GM23338 (cell line): ENCODE data around the gene BAMBI. TPM values are rescaled to one million over a fixed set of nuclear protein-coding genes. Genes with fewer than 3 reads are reported as not detected.

ENCODE experiments used
- ATAC-seq: fragments of 200-7000 bp; cut with Tn5 transposase; 3 replicates; pipeline ENCODE4 v1.9.1; 2020
- DNase-seq: peaks from one replicate; pipeline ENCODE4 v3.0.0-alpha.2; 2015; ENCODE audit warnings: low spot score
- H2AFZ ChIP-seq: fragments of 200-600 bp; sonication (generic); 2 replicates; pipeline ENCODE4 v1.8.0; 2016; ENCODE audit warnings: antibody characterized with exemption, mild to moderate bottlenecking, moderate library complexity
- H3F3A ChIP-seq: fragments of 200-600 bp; sonication (generic); replicated peaks from 2 replicates; pipeline ENCODE4 v1.8.0; 2017; ENCODE audit warnings: antibody characterized with exemption, mixed run types, low read depth
- H3K27ac ChIP-seq: fragments of 200-600 bp; sonication (generic); 2 replicates; pipeline ENCODE4 v1.6.1; 2016; ENCODE audit warnings: low read depth
- H3K27me3 ChIP-seq: fragments of 200-600 bp; sonication (generic); 2 replicates; pipeline ENCODE4 v1.8.0; 2016; ENCODE audit warnings: mild to moderate bottlenecking, mixed run types, moderate library complexity; ENCODE audit not compliant: insufficient read depth
- H3K36me3 ChIP-seq: fragments of 200-600 bp; sonication (generic); 2 replicates; pipeline ENCODE4 v1.8.0; 2016; ENCODE audit warnings: mild to moderate bottlenecking; ENCODE audit not compliant: insufficient read depth
- H3K4me1 ChIP-seq: fragments of 200-600 bp; sonication (generic); 2 replicates; pipeline ENCODE4 v1.8.0; 2016; ENCODE audit warnings: mild to moderate bottlenecking, moderate library complexity; ENCODE audit not compliant: insufficient read depth
- H3K4me2 ChIP-seq: fragments of 200-600 bp; sonication (generic); 2 replicates; pipeline ENCODE4 v1.7.1; 2017; ENCODE audit warnings: mixed run types
- H3K4me3 ChIP-seq: fragments of 200-600 bp; sonication (generic); 2 replicates; pipeline ENCODE4 v1.6.1; 2016; ENCODE audit warnings: mixed run types
- H3K79me2 ChIP-seq: fragments of 200-600 bp; sonication (generic); replicated peaks from 2 replicates; pipeline ENCODE4 v1.8.0; 2017; ENCODE audit warnings: mild to moderate bottlenecking; ENCODE audit not compliant: insufficient read depth
- H3K9me2 ChIP-seq: fragments of 200-600 bp; sonication (generic); 2 replicates; pipeline ENCODE4 v1.8.0; 2017; ENCODE audit not compliant: insufficient read depth
- H4K20me1 ChIP-seq: fragments of 200-600 bp; sonication (generic); replicated peaks from 2 replicates; pipeline ENCODE4 v1.8.0; 2017; ENCODE audit warnings: mild to moderate bottlenecking; ENCODE audit not compliant: insufficient read depth
- H3K27ac Mint-ChIP-seq: 2 replicates; pipeline ENCODE4 v1.8.0; 2020; ENCODE audit warnings: inconsistent platforms, mild to moderate bottlenecking, moderate library complexity, mixed read lengths
- H3K27me3 Mint-ChIP-seq: 3 replicates; pipeline ENCODE4 v1.8.0; 2022; ENCODE audit warnings: low read depth, mild to moderate bottlenecking, moderate library complexity, mixed read lengths, inconsistent platforms; ENCODE audit not compliant: insufficient read depth, poor library complexity
- H3K36me3 Mint-ChIP-seq: 3 replicates; pipeline ENCODE4 v1.8.0; 2021; ENCODE audit warnings: low read depth, mild to moderate bottlenecking, inconsistent platforms, moderate library complexity, mixed read lengths
- H3K4me1 Mint-ChIP-seq: 3 replicates; pipeline ENCODE4 v1.8.0; 2020; ENCODE audit warnings: mild to moderate bottlenecking, inconsistent platforms, mixed read lengths
- H3K4me3 Mint-ChIP-seq: 3 replicates; pipeline ENCODE4 v1.8.0; 2021; ENCODE audit warnings: moderate library complexity, mild to moderate bottlenecking, inconsistent platforms, mixed read lengths
- H3K9me3 Mint-ChIP-seq: 3 replicates; pipeline ENCODE4 v1.8.0; 2020; ENCODE audit warnings: moderate library complexity, mild to moderate bottlenecking, inconsistent platforms, mixed read lengths
- CREB1 ChIP-seq: fragments of 250-450 bp; sonication (Bioruptor Pico); IDR thresholded peaks from 2 replicates; pipeline ENCODE4 v1.5.0; 2020; ENCODE audit warnings: low read depth, mild to moderate bottlenecking, moderate library complexity
- ETS1 ChIP-seq: IDR thresholded peaks from 2 replicates; pipeline ENCODE4 v1.6.1; 2016; ENCODE audit warnings: antibody characterized with exemption
- EZH2 ChIP-seq: fragments of 200-600 bp; sonication (generic); IDR thresholded peaks from one replicate; pipeline ENCODE4 v1.8.0; 2017; ENCODE audit warnings: antibody characterized with exemption, mild to moderate bottlenecking, low read depth; ENCODE audit not compliant: unreplicated experiment
- EZH2phosphoT487 ChIP-seq: fragments of 200-600 bp; sonication (generic); IDR thresholded peaks from one replicate; pipeline ENCODE4 v1.8.1; 2018; ENCODE audit warnings: antibody characterized with exemption; ENCODE audit not compliant: unreplicated experiment
- JUNB ChIP-seq: IDR thresholded peaks from one replicate; pipeline ENCODE4 v1.6.1; 2016; ENCODE audit warnings: antibody characterized with exemption; ENCODE audit not compliant: unreplicated experiment
- NANOG ChIP-seq: IDR thresholded peaks from 2 replicates; pipeline ENCODE4 v1.6.1; 2016; ENCODE audit warnings: antibody characterized with exemption, borderline replicate concordance
- POLR2AphosphoS5 ChIP-seq: IDR thresholded peaks from 2 replicates; pipeline ENCODE4 v1.6.1; 2016; ENCODE audit warnings: antibody characterized with exemption, low read depth
- REST ChIP-seq: IDR thresholded peaks from one replicate; pipeline ENCODE4 v1.6.1; 2018; ENCODE audit warnings: antibody characterized with exemption; ENCODE audit not compliant: unreplicated experiment
- STAT1 ChIP-seq: IDR thresholded peaks from one replicate; pipeline ENCODE4 v1.6.1; 2016; ENCODE audit warnings: antibody characterized with exemption; ENCODE audit not compliant: unreplicated experiment
- ZNF114 ChIP-seq: fragments of 250-450 bp; sonication (Bioruptor Pico); IDR thresholded peaks from 2 replicates; pipeline ENCODE4 v1.5.0; 2020; ENCODE audit warnings: mild to moderate bottlenecking, moderate library complexity
- ZNF331 ChIP-seq: fragments of 250-450 bp; sonication (Bioruptor Pico); IDR thresholded peaks from 2 replicates; pipeline ENCODE4 v1.5.0; 2020; ENCODE audit warnings: low read depth, mild to moderate bottlenecking, moderate library complexity
- polyA plus RNA-seq: library from polyadenylated mRNA; unstranded; fragments of >200 nt; fragmentation: Nextera tagmentation; extraction: Ambion mirVana; gene quantifications from 2 replicates; pipeline ENCODE4 v1.2.1, GENCODE V29; 2016
- total RNA-seq: library from RNA; depleted of rRNA; stranded (reverse); fragments of >200 nt; shearing (Covaris generic); gene quantifications from 2 replicates; pipeline ENCODE4 v1.2.3, GENCODE V29; 2014
- TF ChIP-seq, protein P1 (sequence below), 2 experiments: fragments of 200-600 bp in 1 of 2; sonication (generic) in 1 of 2; conservative IDR thresholded peaks; 2 replicates each; pipeline versions ENCODE4 v1.5.1 to v1.6.1; 2016 to 2017; ENCODE audit warnings: antibody characterized with exemption in 2 of 2, low read depth in 2 of 2, mild to moderate bottlenecking in 2 of 2, moderate library complexity in 1 of 2
- TF ChIP-seq, protein P2 (sequence below): fragments of 250-450 bp; sonication (Bioruptor Pico); IDR thresholded peaks from 2 replicates; pipeline ENCODE4 v1.5.0; 2020; ENCODE audit warnings: mild to moderate bottlenecking, moderate library complexity

BAMBI gene
- total and polyA plus RNA-seq, 2 experiments from 2014 or later: 20.1 to 37.5 TPM

DNA sequence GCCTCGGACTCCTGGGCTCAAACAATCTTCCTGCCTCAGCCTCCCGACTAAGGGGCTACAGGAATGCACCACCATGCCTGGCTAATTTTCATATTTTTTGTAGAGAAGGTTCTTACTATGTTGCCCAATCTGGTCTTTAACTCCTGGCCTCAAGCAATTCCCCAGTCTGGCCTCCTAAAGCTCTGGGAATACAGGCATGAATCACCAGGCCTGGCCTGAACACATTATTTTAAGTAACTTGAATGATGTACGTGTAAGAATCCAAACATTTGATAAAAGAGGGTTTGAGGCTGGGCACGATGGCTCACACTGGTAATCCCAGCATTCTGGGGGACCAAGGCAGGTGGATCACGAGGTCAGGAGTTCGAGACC lies 13.0 kb upstream of the BAMBI start:
- TF ChIP-seq CREB1 (CRISPR knock-in tag) (no peak), EZH2phosphoT487 (no peak), REST (no peak), STAT1 (no peak), POLR2AphosphoS5 (no peak), ETS1 (no peak), EZH2 (no peak), ZNF331 (no peak), JUNB (no peak), ZNF114 (CRISPR knock-in tag) (no peak), NANOG (no peak)
- TF ChIP-seq, protein P1, sequence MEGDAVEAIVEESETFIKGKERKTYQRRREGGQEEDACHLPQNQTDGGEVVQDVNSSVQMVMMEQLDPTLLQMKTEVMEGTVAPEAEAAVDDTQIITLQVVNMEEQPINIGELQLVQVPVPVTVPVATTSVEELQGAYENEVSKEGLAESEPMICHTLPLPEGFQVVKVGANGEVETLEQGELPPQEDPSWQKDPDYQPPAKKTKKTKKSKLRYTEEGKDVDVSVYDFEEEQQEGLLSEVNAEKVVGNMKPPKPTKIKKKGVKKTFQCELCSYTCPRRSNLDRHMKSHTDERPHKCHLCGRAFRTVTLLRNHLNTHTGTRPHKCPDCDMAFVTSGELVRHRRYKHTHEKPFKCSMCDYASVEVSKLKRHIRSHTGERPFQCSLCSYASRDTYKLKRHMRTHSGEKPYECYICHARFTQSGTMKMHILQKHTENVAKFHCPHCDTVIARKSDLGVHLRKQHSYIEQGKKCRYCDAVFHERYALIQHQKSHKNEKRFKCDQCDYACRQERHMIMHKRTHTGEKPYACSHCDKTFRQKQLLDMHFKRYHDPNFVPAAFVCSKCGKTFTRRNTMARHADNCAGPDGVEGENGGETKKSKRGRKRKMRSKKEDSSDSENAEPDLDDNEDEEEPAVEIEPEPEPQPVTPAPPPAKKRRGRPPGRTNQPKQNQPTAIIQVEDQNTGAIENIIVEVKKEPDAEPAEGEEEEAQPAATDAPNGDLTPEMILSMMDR (conservative IDR thresholded peaks at IDR 0.05; ENCODE audit: low read depth in 2 of 2): no peak
- TF ChIP-seq, protein P2, sequence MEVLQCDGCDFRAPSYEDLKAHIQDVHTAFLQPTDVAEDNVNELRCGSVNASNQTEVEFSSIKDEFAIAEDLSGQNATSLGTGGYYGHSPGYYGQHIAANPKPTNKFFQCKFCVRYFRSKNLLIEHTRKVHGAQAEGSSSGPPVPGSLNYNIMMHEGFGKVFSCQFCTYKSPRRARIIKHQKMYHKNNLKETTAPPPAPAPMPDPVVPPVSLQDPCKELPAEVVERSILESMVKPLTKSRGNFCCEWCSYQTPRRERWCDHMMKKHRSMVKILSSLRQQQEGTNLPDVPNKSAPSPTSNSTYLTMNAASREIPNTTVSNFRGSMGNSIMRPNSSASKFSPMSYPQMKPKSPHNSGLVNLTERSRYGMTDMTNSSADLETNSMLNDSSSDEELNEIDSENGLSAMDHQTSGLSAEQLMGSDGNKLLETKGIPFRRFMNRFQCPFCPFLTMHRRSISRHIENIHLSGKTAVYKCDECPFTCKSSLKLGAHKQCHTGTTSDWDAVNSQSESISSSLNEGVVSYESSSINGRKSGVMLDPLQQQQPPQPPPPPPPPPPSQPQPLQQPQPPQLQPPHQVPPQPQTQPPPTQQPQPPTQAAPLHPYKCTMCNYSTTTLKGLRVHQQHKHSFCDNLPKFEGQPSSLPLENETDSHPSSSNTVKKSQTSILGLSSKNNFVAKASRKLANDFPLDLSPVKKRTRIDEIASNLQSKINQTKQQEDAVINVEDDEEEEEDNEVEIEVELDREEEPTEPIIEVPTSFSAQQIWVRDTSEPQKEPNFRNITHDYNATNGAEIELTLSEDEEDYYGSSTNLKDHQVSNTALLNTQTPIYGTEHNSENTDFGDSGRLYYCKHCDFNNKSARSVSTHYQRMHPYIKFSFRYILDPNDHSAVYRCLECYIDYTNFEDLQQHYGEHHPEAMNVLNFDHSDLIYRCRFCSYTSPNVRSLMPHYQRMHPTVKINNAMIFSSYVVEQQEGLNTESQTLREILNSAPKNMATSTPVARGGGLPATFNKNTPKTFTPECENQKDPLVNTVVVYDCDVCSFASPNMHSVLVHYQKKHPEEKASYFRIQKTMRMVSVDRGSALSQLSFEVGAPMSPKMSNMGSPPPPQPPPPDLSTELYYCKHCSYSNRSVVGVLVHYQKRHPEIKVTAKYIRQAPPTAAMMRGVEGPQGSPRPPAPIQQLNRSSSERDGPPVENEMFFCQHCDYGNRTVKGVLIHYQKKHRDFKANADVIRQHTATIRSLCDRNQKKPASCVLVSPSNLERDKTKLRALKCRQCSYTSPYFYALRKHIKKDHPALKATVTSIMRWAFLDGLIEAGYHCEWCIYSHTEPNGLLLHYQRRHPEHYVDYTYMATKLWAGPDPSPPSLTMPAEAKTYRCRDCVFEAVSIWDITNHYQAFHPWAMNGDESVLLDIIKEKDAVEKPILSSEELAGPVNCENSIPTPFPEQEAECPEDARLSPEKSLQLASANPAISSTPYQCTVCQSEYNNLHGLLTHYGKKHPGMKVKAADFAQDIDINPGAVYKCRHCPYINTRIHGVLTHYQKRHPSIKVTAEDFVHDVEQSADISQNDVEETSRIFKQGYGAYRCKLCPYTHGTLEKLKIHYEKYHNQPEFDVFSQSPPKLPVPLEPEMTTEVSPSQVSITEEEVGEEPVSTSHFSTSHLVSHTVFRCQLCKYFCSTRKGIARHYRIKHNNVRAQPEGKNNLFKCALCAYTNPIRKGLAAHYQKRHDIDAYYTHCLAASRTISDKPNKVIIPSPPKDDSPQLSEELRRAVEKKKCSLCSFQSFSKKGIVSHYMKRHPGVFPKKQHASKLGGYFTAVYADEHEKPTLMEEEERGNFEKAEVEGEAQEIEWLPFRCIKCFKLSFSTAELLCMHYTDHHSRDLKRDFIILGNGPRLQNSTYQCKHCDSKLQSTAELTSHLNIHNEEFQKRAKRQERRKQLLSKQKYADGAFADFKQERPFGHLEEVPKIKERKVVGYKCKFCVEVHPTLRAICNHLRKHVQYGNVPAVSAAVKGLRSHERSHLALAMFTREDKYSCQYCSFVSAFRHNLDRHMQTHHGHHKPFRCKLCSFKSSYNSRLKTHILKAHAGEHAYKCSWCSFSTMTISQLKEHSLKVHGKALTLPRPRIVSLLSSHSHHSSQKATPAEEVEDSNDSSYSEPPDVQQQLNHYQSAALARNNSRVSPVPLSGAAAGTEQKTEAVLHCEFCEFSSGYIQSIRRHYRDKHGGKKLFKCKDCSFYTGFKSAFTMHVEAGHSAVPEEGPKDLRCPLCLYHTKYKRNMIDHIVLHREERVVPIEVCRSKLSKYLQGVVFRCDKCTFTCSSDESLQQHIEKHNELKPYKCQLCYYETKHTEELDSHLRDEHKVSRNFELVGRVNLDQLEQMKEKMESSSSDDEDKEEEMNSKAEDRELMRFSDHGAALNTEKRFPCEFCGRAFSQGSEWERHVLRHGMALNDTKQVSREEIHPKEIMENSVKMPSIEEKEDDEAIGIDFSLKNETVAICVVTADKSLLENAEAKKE (CRISPR knock-in tag): no peak
- H3K4me3 ChIP-seq: no peak overlapping the region
- peaks cover 5% of the 10 kb centered on the region for H3K4me1 Mint-ChIP-seq
- no peaks in the 10 kb centered on the region for H3K36me3 ChIP-seq
- DNase-seq: no peak
- no peak overlapping the region for H3K27ac ChIP-seq
- no peaks in the 10 kb centered on the region for H3F3A ChIP-seq
- H3K4me2 ChIP-seq: no peak overlapping the region
- H3K9me2 ChIP-seq: no peaks in the 10 kb centered on the region
- 0 out of 2 replicates have a peak, but pooled peaks cover 2% of the 10 kb centered on the region for H3K4me1 ChIP-seq
- no peak for ATAC-seq
- no peaks in the 10 kb centered on the region for H4K20me1 ChIP-seq
- H3K27me3 ChIP-seq: peaks cover 30% of the 10 kb centered on the region
- no peaks in the 10 kb centered on the region for H3K9me3 Mint-ChIP-seq
- no peaks in the 10 kb centered on the region for H3K79me2 ChIP-seq
- no peaks in the 10 kb centered on the region for H3K36me3 Mint-ChIP-seq
- H3K27me3 Mint-ChIP-seq: peaks cover 22% of the 10 kb centered on the region
- H3K4me3 Mint-ChIP-seq: no peak overlapping the region
- no peak overlapping the region for H2AFZ ChIP-seq
- no peak overlapping the region for H3K27ac Mint-ChIP-seq
